CD14-positive monocyte (primary cell): ENCODE data around the gene TGFBR3. TPM values are rescaled to one million over a fixed set of nuclear protein-coding genes. Genes with fewer than 3 reads are reported as not detected.

Experiments used
- DNase-seq, 3 donors: peaks; one replicate each; pipeline ENCODE4 v3.0.0-alpha.2; 2011 to 2022
- H2AFZ ChIP-seq: 2 replicates; pipeline ENCODE4 v1.6.0; 2012; ENCODE audit warnings: mild to moderate bottlenecking, low read depth, low read length, inconsistent platforms; ENCODE audit not compliant: insufficient read depth, poor library complexity, severe bottlenecking
- H3K27ac ChIP-seq, 2 donors: 1 replicate in 1 of 2; 2 replicates in 1 of 2; pipeline ENCODE4 v1.5.1; 2012 to 2013; ENCODE audit warnings: low read length in 2 of 2, control low read depth in 1 of 2, inconsistent platforms in 1 of 2, low read depth in 1 of 2, mild to moderate bottlenecking in 1 of 2
- H3K27me3 ChIP-seq, 2 donors: one replicate each; pipeline versions ENCODE4 v1.6.0 to v1.6.1; 2011 to 2013; ENCODE audit warnings: low read length in 2 of 2; ENCODE audit not compliant: control insufficient read depth in 2 of 2, insufficient read depth in 2 of 2
- H3K36me3 ChIP-seq, 2 donors: replicated peaks in 1 of 2; 1 replicate in 1 of 2; 2 replicates in 1 of 2; pipeline versions ENCODE4 v1.5.1 to v1.6.1; 2012 to 2013; ENCODE audit warnings: low read length in 2 of 2, control low read depth in 1 of 2, inconsistent platforms in 1 of 2, mild to moderate bottlenecking in 1 of 2; ENCODE audit not compliant: insufficient read depth in 2 of 2, control insufficient read depth in 1 of 2
- H3K4me1 ChIP-seq, 2 donors: 1 replicate in 1 of 2; 2 replicates in 1 of 2; pipeline versions ENCODE4 v1.5.1 to v1.6.1; 2012 to 2013; ENCODE audit warnings: low read length in 2 of 2, control low read depth in 1 of 2, inconsistent platforms in 1 of 2, mild to moderate bottlenecking in 1 of 2, moderate library complexity in 1 of 2; ENCODE audit not compliant: insufficient read depth in 2 of 2, control insufficient read depth in 1 of 2
- H3K4me2 ChIP-seq: replicated peaks from 2 replicates; pipeline ENCODE3; 2012; ENCODE audit warnings: low read length, moderate library complexity, mild to moderate bottlenecking; ENCODE audit not compliant: poor library complexity, severe bottlenecking; ENCODE audit errors: extremely low read depth
- H3K4me3 ChIP-seq, 3 experiments: fragments of 200-600 bp in 1 of 3; sonication (generic) in 1 of 3; replicated peaks in 1 of 3; 1 replicate in 2 of 3; 2 replicates in 1 of 3; pipeline ENCODE4 v1.5.1; 2011 to 2013; ENCODE audit warnings: low read length in 3 of 3, mild to moderate bottlenecking in 3 of 3, control low read depth in 2 of 3, low read depth in 2 of 3, inconsistent platforms in 1 of 3, moderate library complexity in 1 of 3
- H3K79me2 ChIP-seq: 2 replicates; pipeline ENCODE4 v1.6.0; 2012; ENCODE audit warnings: mild to moderate bottlenecking, control low read depth, inconsistent platforms, low read length, moderate library complexity; ENCODE audit not compliant: insufficient read depth
- H3K9ac ChIP-seq: 2 replicates; pipeline ENCODE4 v1.6.0; 2017; ENCODE audit warnings: low read length, mild to moderate bottlenecking; ENCODE audit not compliant: insufficient read depth, poor library complexity, severe bottlenecking
- H3K9me3 ChIP-seq, 2 donors: replicated peaks in 1 of 2; 1 replicate in 1 of 2; 2 replicates in 1 of 2; pipeline versions ENCODE4 v1.5.1 to v1.6.1; 2012 to 2013; ENCODE audit warnings: low read length in 2 of 2, control low read depth in 1 of 2; ENCODE audit not compliant: control insufficient read depth in 1 of 2, insufficient read depth in 1 of 2
- H4K20me1 ChIP-seq: 2 replicates; pipeline ENCODE4 v1.6.0; 2012; ENCODE audit warnings: mild to moderate bottlenecking, low read length, control low read depth, moderate library complexity; ENCODE audit not compliant: insufficient read depth
- H3K27ac Mint-ChIP-seq, 7 donors: one replicate each; pipeline ENCODE4 v1.8.0; 2020; ENCODE audit warnings: mild to moderate bottlenecking in 7 of 7, mixed read lengths in 7 of 7, moderate library complexity in 6 of 7, inconsistent platforms in 2 of 7
- H3K27me3 Mint-ChIP-seq, 3 donors: one replicate each; pipeline ENCODE4 v1.8.0; 2021 to 2022; ENCODE audit warnings: low read depth in 3 of 3, mild to moderate bottlenecking in 3 of 3, mixed read lengths in 3 of 3, moderate library complexity in 3 of 3, inconsistent platforms in 1 of 3
- H3K36me3 Mint-ChIP-seq, 2 donors: one replicate each; pipeline ENCODE4 v1.8.0; 2020; ENCODE audit warnings: mixed read lengths in 2 of 2, inconsistent platforms in 1 of 2, mild to moderate bottlenecking in 1 of 2
- H3K4me1 Mint-ChIP-seq: one replicate; pipeline ENCODE4 v1.8.0; 2020; ENCODE audit warnings: mild to moderate bottlenecking, mixed read lengths
- H3K4me3 Mint-ChIP-seq, 2 donors: one replicate each; pipeline ENCODE4 v1.8.0; 2020; ENCODE audit warnings: mild to moderate bottlenecking in 2 of 2, mixed read lengths in 2 of 2, moderate library complexity in 1 of 2
- H3K9me3 Mint-ChIP-seq, 7 donors: one replicate each; pipeline ENCODE4 v1.8.0; 2020 to 2022; ENCODE audit warnings: mixed read lengths in 7 of 7, mild to moderate bottlenecking in 6 of 7, moderate library complexity in 6 of 7, inconsistent platforms in 2 of 7
- CTCF ChIP-seq: fragments of 200-600 bp; IDR thresholded peaks from one replicate; pipeline ENCODE4 v1.8.0; 2022; ENCODE audit warnings: antibody characterized with exemption, mild to moderate bottlenecking
- WGBS: methylation state at CpG from one replicate; pipeline ENCODE4 v1.1.5; 2013; ENCODE audit warnings: missing lambda C conversion rate; ENCODE audit not compliant: insufficient coverage; 5-methylcytosine and 5-hydroxymethylcytosine counted together
- intact Hi-C, 2 donors: fragments of 100-400 bp; cut with micrococcal nuclease; formaldehyde crosslinking; loops; one replicate each; pipeline versions ENCODE4 v1.15.0 to v1.15.1; 2023
- polyA plus RNA-seq, 3 donors: library from polyadenylated mRNA; depleted of rRNA in 1 of 3; unstranded in 2 of 3; stranded (reverse) in 1 of 3; fragments of 300-500 nt in 2 of 3; fragments of >200 nt in 1 of 3; fragmentation: Illumina TruSeq in 2 of 3; gene quantifications; 1 replicate in 2 of 3; 2 replicates in 1 of 3; pipeline ENCODE4 v1.2.3, GENCODE V29; 2012 to 2021

The TGFBR3 gene
- polyA plus RNA-seq, 3 donors: 0.09 to 0.28 (median 0.20) TPM

GRCh38 chr1:91803123-91803522 lies 82.8 kb downstream of the TGFBR3 start:
- no peaks in the 10 kb centered on the region for H3K36me3 ChIP-seq
- H3K79me2 ChIP-seq: no peaks in the 10 kb centered on the region
- Mint-ChIP-seq H3K9me3 (peaks cover 0 to 2% (median 0%) of the 10 kb centered on the region in 7 donors), H3K27me3 (peaks cover 3 to 4% (median 3%) of the 10 kb centered on the region in 3 donors), H3K36me3 (no peaks in the 10 kb centered on the region), H3K4me1 (peaks cover 24% of the 10 kb centered on the region), H3K4me3 (no peak overlapping the region), H3K27ac (no peak overlapping the region)
- TF ChIP-seq CTCF: no peak
- H3K4me3 ChIP-seq: no peak overlapping the region
- DNase-seq: no peak
- H3K4me1 ChIP-seq: peaks cover 17 to 18% of the 10 kb centered on the region in 2 donors
- no peak overlapping the region for H3K9ac ChIP-seq
- H3K27ac ChIP-seq: no peak overlapping the region
- no peak overlapping the region for H3K4me2 ChIP-seq
- intact Hi-C loops: no loop called here
- WGBS: 80% methylated on average over 5 of the region's 8 CpGs
- H2AFZ ChIP-seq: peak overlapping the region; percentile 7
- no peaks in the 10 kb centered on the region for H4K20me1 ChIP-seq
- no peaks in the 10 kb centered on the region for H3K27me3 ChIP-seq
- H3K9me3 ChIP-seq: no peaks in the 10 kb centered on the region

GRCh38 chr1:91801496-91802115 lies 84.3 kb downstream of the TGFBR3 start:
- Mint-ChIP-seq H3K27me3 (peaks cover 3 to 4% (median 3%) of the 10 kb centered on the region in 3 donors), H3K4me3 (no peak overlapping the region), H3K9me3 (peaks cover 0 to 2% (median 0%) of the 10 kb centered on the region in 7 donors), H3K4me1 (peaks cover 26% of the 10 kb centered on the region), H3K36me3 (no peaks in the 10 kb centered on the region), H3K27ac (no peak overlapping the region)
- intact Hi-C loops: no loop called here
- Histone ChIP-seq H2AFZ (no peak overlapping the region), H3K79me2 (no peaks in the 10 kb centered on the region), H3K9me3 (no peaks in the 10 kb centered on the region), H3K4me1 (peaks cover 17 to 18% of the 10 kb centered on the region in 2 donors), H3K4me2 (no peak overlapping the region), H3K9ac (no peak overlapping the region), H3K36me3 (no peaks in the 10 kb centered on the region), H3K27ac (no peak overlapping the region), H3K4me3 (no peak overlapping the region), H3K27me3 (no peaks in the 10 kb centered on the region), H4K20me1 (no peaks in the 10 kb centered on the region)
- no peak for TF ChIP-seq CTCF
- 83% methylated on average over 1 of the region's 3 CpGs for WGBS
- no peak for DNase-seq
